ENCODE data around the gene KIN.
A peak's percentile ranks its signal among the peaks of the same experiment; 100 is the strongest.
"Not testable (repeated sequence)": the region's sequence is repeated elsewhere in the genome, so short reads cannot be mapped to it uniquely, and the experiment has no call there.

The KIN gene

DNA sequence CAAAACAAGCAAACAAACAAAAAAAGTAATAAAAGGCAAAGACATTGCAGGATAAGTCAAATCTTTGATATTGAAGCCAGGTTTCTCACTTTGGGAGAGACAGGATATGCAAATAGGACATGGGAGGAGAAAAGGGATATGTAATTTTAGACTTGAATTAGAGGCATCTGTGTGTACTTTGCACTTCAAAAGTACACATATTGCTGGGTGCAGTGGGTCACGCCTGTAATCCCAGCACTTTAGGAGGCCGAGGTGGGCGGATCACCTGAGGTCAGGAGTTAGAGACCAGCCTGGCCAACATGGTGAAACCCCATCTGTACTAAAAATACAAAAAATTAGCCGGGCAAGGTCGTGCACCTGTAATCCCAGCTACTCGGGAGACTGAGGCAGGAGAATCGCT lies 23.9 kb upstream of the KIN start:
- not testable (repeated sequence) for H3K4me1 Mint-ChIP-seq (ENCODE audit: low read depth); H3K27ac Mint-ChIP-seq; H3K4me3 Mint-ChIP-seq; H3K9me3 Mint-ChIP-seq; DNase-seq (ENCODE audit: low spot score); H3K36me3 Mint-ChIP-seq (ENCODE audit: low read depth)
- peaks cover 10% of the 10 kb centered on the region for H3K27me3 Mint-ChIP-seq (ENCODE audit: low read depth)

DNA sequence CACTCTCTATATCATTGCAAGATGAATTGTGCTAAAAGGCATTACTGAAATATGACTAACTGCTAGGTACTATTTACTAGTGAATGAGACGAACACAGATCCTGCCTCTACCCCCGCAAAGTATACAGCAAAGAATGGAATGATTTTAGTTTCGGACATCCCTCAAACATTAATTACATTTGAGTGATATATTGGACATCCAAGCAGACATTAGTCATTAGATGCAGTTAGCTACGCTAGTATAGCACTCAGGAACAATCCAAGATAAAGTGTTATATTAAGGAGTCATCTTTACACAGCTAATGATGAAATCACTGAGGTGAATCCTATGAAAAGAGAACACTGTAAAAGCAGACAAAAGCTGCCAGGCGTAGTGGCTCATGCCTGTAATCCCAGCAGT lies 23.2 kb upstream of the KIN start:
- Mint-ChIP-seq H3K9me3 (no peaks in the 10 kb centered on the region), H3K36me3 (ENCODE audit: low read depth) (peaks cover 9% of the 10 kb centered on the region), H3K4me3 (no peak overlapping the region), H3K27me3 (ENCODE audit: low read depth) (peaks cover 4% of the 10 kb centered on the region), H3K27ac (no peak overlapping the region), H3K4me1 (ENCODE audit: low read depth) (no peaks in the 10 kb centered on the region)
- DNase-seq (ENCODE audit: low spot score), result no peak

DNA sequence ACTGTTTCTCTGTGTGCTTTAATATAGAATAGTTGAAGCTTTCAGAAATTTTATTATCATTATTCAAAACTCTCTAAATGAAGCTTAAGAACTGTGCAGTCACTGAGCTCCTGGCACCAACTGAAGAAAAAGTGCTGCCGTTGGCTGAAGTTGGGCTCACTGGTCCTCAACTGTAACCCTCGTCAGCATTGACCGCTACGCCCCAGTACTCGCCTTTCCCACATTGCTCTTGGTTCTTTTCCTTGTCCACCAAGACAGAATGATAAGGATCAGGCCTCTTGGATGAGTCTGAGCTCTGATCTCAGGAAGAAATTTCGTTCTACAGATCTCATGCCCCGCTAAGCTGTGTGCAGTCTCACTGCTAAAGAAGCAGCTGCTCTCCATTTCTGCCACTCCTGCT lies 22.6 kb upstream of the KIN start:
- DNase-seq (ENCODE audit: low spot score), result no peak
- Mint-ChIP-seq H3K27me3 (ENCODE audit: low read depth) (peaks cover 4% of the 10 kb centered on the region), H3K4me3 (no peak overlapping the region), H3K27ac (no peak overlapping the region), H3K4me1 (ENCODE audit: low read depth) (no peaks in the 10 kb centered on the region), H3K9me3 (no peaks in the 10 kb centered on the region), H3K36me3 (ENCODE audit: low read depth) (peaks cover 9% of the 10 kb centered on the region)

DNA sequence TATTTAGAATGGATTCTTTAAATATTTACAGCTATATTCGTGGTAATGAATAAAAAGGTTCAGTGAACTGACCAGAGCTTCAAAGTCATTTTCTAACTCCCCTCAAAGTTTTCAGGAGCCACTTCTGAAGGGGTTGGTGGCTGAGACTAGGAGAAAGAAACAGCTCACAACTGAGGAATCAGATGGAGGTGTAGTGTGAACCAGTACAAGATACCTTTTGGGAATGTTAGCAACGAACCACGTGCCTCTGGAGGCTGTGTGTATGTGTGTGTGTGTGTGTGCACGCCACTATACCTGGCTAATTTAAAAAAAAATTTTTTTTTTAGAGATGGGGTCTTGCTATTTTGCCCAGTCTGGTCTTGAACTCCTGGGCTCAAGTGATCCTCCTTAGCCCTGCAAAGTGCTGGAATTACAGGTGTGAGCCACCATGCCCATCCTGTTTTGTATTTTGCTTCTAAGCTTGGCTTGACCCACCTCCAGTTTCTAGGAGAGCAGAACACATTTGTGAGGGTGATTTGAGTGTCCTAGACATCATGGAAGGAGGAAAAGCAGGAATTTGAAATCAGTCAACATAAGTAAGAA lies 21.0 kb upstream of the KIN start:
- DNase-seq (ENCODE audit: low spot score), result no peak
- Mint-ChIP-seq H3K9me3 (no peaks in the 10 kb centered on the region), H3K36me3 (ENCODE audit: low read depth) (peaks cover 24% of the 10 kb centered on the region), H3K27me3 (ENCODE audit: low read depth) (peaks cover 4% of the 10 kb centered on the region), H3K27ac (no peak overlapping the region), H3K4me3 (no peak overlapping the region), H3K4me1 (ENCODE audit: low read depth) (no peaks in the 10 kb centered on the region)

DNA sequence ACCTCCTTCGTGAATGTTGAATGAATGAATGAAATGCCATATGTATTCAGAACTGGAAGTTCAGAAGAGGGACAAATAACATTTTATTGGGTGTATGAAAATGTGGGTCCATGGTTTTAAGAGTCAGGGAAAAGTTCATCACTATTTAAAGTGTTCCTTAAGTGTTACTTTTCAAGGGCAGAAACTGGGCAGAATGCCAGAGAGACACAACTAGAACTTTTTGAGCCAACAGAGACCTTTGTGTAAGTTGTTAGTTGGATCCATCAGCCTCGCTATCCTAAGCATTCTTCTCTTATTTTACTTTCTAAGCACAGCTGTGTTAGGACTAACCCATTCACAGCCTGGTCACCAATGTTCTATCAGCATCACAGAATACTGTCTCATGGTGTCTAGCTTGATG lies 16.9 kb upstream of the KIN start:
- no peaks in the 10 kb centered on the region for H3K27me3 Mint-ChIP-seq (ENCODE audit: low read depth)
- peaks cover 51% of the 10 kb centered on the region for H3K36me3 Mint-ChIP-seq (ENCODE audit: low read depth)
- no peak overlapping the region for H3K27ac Mint-ChIP-seq
- H3K4me3 Mint-ChIP-seq, result no peak overlapping the region
- no peaks in the 10 kb centered on the region for H3K9me3 Mint-ChIP-seq
- H3K4me1 Mint-ChIP-seq (ENCODE audit: low read depth), result no peaks in the 10 kb centered on the region
- no peak for DNase-seq (ENCODE audit: low spot score)

DNA sequence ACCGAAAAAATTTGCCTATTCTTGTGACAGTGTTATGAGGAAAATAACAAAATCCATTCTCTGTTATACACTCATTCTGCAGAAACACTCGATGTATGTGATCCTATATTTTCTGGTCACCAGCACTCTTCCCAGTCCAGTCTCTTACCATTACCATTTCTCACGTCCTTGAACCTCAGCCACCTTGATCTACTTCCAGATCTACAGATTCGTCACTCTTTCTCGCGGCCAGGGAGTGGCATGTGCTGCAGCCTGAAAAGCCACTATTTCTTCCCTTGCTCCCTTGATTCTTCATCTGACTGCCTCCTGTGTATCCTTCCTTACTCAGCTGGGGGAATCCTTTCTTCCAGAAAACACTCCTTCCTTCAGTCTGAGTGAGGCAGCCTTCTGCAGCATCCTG lies 16.4 kb upstream of the KIN start:
- H3K4me3 Mint-ChIP-seq, result no peak overlapping the region
- H3K9me3 Mint-ChIP-seq, result no peaks in the 10 kb centered on the region
- no peak overlapping the region for H3K27ac Mint-ChIP-seq
- no peaks in the 10 kb centered on the region for H3K27me3 Mint-ChIP-seq (ENCODE audit: low read depth)
- peaks cover 56% of the 10 kb centered on the region for H3K36me3 Mint-ChIP-seq (ENCODE audit: low read depth)
- no peak for DNase-seq (ENCODE audit: low spot score)
- no peaks in the 10 kb centered on the region for H3K4me1 Mint-ChIP-seq (ENCODE audit: low read depth)

DNA sequence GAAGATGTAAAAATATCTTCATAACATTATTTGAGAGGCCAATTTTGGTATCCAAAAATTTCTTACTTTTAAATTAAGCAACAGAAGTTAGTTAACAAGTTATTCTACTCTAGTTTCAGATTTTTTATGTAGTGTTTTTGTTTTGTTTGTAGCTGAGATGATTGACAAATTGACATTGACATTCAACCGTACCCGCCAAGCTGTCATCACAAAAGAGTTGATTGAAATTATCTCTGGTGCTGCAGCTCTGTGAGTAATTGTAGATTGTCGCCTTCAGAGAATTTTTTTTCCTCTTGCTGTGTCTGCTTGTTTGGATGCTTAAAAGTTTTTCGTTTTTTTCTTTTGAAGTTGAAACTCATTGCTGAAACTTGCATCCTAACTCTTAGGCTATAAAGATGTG lies 14.8 kb upstream of the KIN start:
- Mint-ChIP-seq H3K9me3 (no peaks in the 10 kb centered on the region), H3K27ac (no peak overlapping the region), H3K36me3 (ENCODE audit: low read depth) (peaks cover 65% of the 10 kb centered on the region), H3K27me3 (ENCODE audit: low read depth) (no peaks in the 10 kb centered on the region), H3K4me1 (ENCODE audit: low read depth) (no peaks in the 10 kb centered on the region), H3K4me3 (no peak overlapping the region)
- DNase-seq (ENCODE audit: low spot score), result no peak

DNA sequence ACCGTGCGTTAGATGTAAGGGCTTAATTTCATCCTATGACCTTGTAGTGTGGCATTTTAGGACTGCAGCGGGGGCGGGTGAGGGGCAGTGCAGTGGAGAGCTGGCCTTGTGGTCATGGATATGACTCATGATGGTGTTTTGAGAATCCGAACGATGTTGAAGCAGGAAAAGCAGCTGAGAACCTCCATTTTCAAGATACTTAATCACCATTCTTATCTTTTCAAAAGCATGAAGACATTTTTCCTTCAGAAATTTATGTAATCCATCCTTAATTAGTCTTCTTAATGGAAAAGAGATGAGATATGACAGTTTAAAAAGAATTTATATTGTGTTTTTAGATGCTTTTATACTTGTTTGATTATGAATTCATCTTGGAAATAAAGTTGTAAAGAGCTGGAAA lies 9.8 kb upstream of the KIN start:
- Mint-ChIP-seq H3K4me3 (no peak overlapping the region), H3K36me3 (ENCODE audit: low read depth) (peaks cover 64% of the 10 kb centered on the region), H3K27me3 (ENCODE audit: low read depth) (no peaks in the 10 kb centered on the region), H3K9me3 (no peaks in the 10 kb centered on the region), H3K27ac (no peak overlapping the region), H3K4me1 (ENCODE audit: low read depth) (peaks cover 25% of the 10 kb centered on the region)
- DNase-seq (ENCODE audit: low spot score), result peak; percentile 18

DNA sequence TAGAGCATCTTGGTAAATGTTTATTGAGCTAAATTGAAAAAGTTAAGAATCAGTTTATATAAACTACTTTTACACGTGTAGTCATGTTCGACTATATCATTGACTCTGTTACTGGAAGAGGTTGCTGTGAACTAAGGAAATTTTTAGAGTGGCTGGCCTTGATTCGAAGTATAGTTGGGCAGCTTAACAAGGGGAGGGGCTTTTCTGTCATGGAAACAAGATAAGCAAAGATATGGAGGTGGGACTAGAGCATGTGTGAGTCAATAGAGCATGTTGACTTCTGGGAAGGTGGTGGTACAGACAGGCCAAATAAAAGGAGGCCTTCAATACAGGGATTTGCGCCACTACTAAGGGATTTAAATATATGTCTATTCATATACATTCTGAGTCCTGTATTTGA lies 7.8 kb upstream of the KIN start:
- DNase-seq (ENCODE audit: low spot score), result no peak
- no peaks in the 10 kb centered on the region for H3K9me3 Mint-ChIP-seq
- no peak overlapping the region for H3K27ac Mint-ChIP-seq
- H3K4me1 Mint-ChIP-seq (ENCODE audit: low read depth), result peaks cover 39% of the 10 kb centered on the region
- no peaks in the 10 kb centered on the region for H3K27me3 Mint-ChIP-seq (ENCODE audit: low read depth)
- H3K36me3 Mint-ChIP-seq (ENCODE audit: low read depth), result peaks cover 61% of the 10 kb centered on the region
- H3K4me3 Mint-ChIP-seq, result no peak overlapping the region

DNA sequence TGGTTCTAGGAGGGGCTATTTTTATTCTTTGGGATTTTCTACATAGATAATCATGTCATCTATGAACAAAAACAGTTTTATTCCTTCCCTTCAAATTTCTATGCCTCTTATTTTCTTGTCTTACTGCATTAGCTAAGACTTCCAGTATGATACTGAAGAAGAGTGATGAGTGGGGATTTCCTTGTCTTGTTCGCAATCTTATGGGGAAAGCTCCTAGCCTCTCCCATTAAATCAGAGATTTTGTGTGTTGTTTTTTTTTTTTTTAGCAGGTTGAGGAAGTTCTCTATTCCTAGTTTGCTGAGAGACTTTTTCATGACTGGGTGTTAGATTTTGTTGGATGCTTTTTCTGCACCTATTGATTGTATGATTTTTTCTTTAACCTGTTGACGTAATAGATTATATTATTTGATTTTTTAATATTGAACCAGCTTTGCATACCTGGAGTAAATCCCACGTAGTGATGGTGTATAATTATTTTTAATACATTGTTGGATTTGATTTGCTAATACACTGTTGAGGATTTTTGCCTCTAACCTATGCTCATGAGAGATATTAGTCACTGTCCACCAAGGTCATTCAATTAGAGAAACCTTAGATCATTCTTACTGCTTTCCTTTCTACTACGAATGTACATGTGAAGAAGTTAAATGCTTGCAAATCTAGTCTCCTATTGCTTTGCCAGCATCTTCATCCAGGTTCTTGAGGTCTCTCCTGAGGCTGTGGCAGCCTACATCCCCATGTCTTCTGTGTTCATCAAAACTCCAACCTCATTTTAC lies 6.6 kb upstream of the KIN start:
- no peak overlapping the region for H3K4me3 Mint-ChIP-seq
- H3K4me1 Mint-ChIP-seq (ENCODE audit: low read depth), result peaks cover 43% of the 10 kb centered on the region
- H3K36me3 Mint-ChIP-seq (ENCODE audit: low read depth), result peaks cover 56% of the 10 kb centered on the region
- no peaks in the 10 kb centered on the region for H3K9me3 Mint-ChIP-seq
- H3K27me3 Mint-ChIP-seq (ENCODE audit: low read depth), result no peaks in the 10 kb centered on the region
- no peak for DNase-seq (ENCODE audit: low spot score)
- no peak overlapping the region for H3K27ac Mint-ChIP-seq

DNA sequence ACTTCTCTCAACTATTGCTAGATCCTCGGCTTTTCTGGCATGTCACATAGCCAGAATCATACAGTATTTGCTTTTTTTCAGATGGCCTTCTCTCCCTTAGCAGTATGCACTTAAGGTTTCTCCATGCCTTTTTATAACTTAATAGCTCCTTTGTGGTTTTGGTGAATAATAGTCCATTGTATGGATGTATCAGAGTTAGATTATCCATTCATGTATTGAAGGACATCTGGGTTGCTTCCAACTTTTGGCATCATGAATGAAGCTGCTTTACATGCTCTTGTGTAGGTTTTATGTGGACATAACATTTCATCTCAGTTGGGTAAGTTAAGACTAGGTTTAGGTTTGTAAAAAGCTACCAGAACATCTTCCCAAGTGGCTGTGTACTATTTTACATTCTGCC lies 4.7 kb upstream of the KIN start:
- H3K4me1 Mint-ChIP-seq (ENCODE audit: low read depth), result peaks cover 50% of the 10 kb centered on the region
- no peak overlapping the region for H3K4me3 Mint-ChIP-seq
- H3K27ac Mint-ChIP-seq, result no peak overlapping the region

DNA sequence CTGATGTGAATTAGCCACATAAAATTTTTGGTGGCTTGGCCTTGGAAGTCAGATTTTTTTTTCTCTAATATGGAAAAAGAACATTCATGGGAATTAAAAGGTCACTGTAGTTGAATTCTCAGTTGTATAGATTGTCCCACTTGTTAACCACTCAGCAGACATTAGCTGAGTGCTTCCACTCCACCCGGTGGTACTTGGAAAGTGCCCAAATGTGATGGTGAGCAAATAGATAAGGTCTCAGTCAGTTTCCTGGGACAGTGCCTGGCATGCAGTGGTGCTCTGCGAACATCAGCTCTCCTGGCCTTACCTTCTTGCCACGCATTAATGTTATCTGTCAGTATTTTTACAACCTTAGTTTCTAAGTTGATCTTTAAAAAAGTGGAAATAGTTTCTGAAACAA lies 1.6 kb upstream of the KIN start:
- H3K9me3 Mint-ChIP-seq, result no peaks in the 10 kb centered on the region
- no peaks in the 10 kb centered on the region for H3K27me3 Mint-ChIP-seq (ENCODE audit: low read depth)
- no peak overlapping the region for H3K27ac Mint-ChIP-seq
- peaks cover 29% of the 10 kb centered on the region for H3K36me3 Mint-ChIP-seq (ENCODE audit: low read depth)
- H3K4me3 Mint-ChIP-seq, result no peak overlapping the region
- no peak for DNase-seq (ENCODE audit: low spot score)
- H3K4me1 Mint-ChIP-seq (ENCODE audit: low read depth), result peaks cover 39% of the 10 kb centered on the region

More for the DNA sequence above, 4.7 kb upstream of the KIN start:
- no peak for DNase-seq (ENCODE audit: low spot score)
- H3K9me3 Mint-ChIP-seq, result no peaks in the 10 kb centered on the region
- H3K27me3 Mint-ChIP-seq (ENCODE audit: low read depth), result no peaks in the 10 kb centered on the region
- peaks cover 47% of the 10 kb centered on the region for H3K36me3 Mint-ChIP-seq (ENCODE audit: low read depth)

DNA sequence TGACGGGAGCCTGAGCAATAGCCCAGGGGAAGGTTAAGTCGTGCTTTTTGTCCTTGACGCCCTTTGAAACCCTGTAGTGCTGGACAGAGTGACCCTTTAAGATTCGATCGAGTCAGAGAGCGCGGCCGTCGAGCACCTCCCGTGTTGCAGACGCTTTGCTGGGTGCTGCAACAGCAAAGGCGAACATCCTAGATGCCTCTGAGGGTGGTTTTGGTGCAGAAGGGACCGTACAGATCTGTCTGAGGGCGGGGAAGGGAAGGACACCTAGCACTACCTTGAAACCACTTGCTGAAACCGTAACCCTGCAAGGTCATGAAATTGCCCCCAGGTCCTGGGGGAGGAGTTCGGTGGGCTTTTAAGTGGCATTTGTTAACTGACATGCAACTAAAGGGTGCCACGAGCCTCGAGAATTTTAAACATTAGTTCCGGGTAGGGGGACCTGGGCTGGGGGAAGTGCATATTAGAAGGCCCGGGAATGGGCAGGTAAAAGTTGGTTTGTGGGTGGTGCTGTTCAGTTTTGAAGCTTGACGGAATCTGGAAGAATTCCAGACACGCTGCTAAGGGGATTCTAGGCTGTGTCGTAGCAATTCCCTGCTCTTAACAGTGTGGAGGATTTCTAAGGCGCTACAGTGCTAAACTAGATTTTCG lies 970 bp upstream of the KIN start:
- DNase-seq (ENCODE audit: low spot score), result no peak
- no peaks in the 10 kb centered on the region for H3K9me3 Mint-ChIP-seq
- no peaks in the 10 kb centered on the region for H3K27me3 Mint-ChIP-seq (ENCODE audit: low read depth)
- no peak overlapping the region for H3K27ac Mint-ChIP-seq
- no peak overlapping the region for H3K4me3 Mint-ChIP-seq
- H3K36me3 Mint-ChIP-seq (ENCODE audit: low read depth), result peaks cover 25% of the 10 kb centered on the region
- H3K4me1 Mint-ChIP-seq (ENCODE audit: low read depth), result peaks cover 36% of the 10 kb centered on the region

DNA sequence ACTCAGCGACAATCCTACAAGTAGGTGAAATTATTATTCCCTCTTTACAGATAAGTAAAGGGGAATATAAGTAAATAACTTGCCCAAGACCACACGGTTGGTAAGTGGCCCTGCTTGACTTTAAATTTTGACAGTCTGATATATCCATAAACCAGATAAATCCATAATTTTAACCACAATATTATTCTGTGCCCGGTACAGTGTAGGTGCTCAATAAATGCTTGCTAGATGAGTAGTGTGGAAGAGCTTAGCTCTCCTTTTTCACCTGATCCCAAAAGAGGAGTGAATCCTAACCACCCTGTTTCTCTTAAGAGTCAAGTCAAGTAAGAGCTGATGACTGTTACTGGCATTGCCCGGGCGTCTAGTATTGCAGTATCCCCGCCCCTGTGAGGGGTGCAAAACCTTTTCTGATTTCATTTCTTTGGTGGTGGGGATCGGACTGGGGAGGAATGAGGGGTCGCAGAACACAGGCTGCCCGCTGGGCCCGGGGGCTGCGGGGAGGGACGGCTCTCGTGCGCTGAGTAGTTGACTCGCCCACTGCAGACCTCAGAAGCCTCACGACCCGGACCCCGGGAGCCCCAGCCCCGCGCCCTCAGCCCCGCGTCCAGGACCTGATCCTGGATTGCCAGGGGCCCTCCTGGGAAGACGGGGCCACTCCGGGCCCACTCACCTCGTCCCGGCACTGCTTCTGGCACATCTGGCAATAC lies 490 bp downstream of the KIN start:
- peaks cover 34% of the 10 kb centered on the region for H3K4me1 Mint-ChIP-seq (ENCODE audit: low read depth)
- no peaks in the 10 kb centered on the region for H3K9me3 Mint-ChIP-seq
- H3K36me3 Mint-ChIP-seq (ENCODE audit: low read depth), result peaks cover 22% of the 10 kb centered on the region
- H3K4me3 Mint-ChIP-seq, result no peak overlapping the region
- no peak overlapping the region for H3K27ac Mint-ChIP-seq
- no peak for DNase-seq (ENCODE audit: low spot score)
- no peaks in the 10 kb centered on the region for H3K27me3 Mint-ChIP-seq (ENCODE audit: low read depth)

Data from T-helper 2 cell treated with Interferon-gamma antibody and Interleukin-4, amounts not matched to agents 5 μg/mL and 100 μg/mL, for 36 hours (primary cell).